ENCODE data around the gene PRKCH. TPM values are rescaled to one million over a fixed set of nuclear protein-coding genes. Genes with fewer than 3 reads are reported as not detected.

PRKCH gene
- total and polyA plus RNA-seq, 9 of the 15 experiments (the other 6 are each of a cell fraction or from before 2014, with no cell fraction given) = 0.61 to 4.4 (median 4.0) TPM

GRCh38 chr14:61463664-61464285 is 142.4 kb downstream of the PRKCH start (continued):
- TF ChIP-seq, protein P1, sequence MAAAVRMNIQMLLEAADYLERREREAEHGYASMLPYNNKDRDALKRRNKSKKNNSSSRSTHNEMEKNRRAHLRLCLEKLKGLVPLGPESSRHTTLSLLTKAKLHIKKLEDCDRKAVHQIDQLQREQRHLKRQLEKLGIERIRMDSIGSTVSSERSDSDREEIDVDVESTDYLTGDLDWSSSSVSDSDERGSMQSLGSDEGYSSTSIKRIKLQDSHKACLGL (CRISPR knock-in tag; IDR thresholded peaks at IDR 0.05; ENCODE audit: borderline replicate concordance, poor library complexity, severe bottlenecking) = no peak
- TF ChIP-seq HDAC1 (IDR thresholded peaks at IDR 0.05) (no peak), YY1 (IDR thresholded peaks at IDR 0.05; ENCODE audit: borderline replicate concordance in 1 of 3, control insufficient read depth in 1 of 3, extremely low read depth in 1 of 3, insufficient read depth in 3 of 3, insufficient read length in 1 of 3, insufficient replicate concordance in 2 of 3, low read depth in 1 of 3, low read length in 2 of 3) (no peak), POU5F1 (IDR thresholded peaks at IDR 0.05; ENCODE audit: borderline replicate concordance, low read depth, low read length, partially characterized antibody) (no peak), ZNF639 (CRISPR knock-in tag; conservative IDR thresholded peaks at IDR 0.05 in 1 of 2, IDR thresholded peaks at IDR 0.05 in 1 of 2) (no peak), NCOA6 (IDR thresholded peaks at IDR 0.05) (no peak)
- TF ChIP-seq, protein P2, sequence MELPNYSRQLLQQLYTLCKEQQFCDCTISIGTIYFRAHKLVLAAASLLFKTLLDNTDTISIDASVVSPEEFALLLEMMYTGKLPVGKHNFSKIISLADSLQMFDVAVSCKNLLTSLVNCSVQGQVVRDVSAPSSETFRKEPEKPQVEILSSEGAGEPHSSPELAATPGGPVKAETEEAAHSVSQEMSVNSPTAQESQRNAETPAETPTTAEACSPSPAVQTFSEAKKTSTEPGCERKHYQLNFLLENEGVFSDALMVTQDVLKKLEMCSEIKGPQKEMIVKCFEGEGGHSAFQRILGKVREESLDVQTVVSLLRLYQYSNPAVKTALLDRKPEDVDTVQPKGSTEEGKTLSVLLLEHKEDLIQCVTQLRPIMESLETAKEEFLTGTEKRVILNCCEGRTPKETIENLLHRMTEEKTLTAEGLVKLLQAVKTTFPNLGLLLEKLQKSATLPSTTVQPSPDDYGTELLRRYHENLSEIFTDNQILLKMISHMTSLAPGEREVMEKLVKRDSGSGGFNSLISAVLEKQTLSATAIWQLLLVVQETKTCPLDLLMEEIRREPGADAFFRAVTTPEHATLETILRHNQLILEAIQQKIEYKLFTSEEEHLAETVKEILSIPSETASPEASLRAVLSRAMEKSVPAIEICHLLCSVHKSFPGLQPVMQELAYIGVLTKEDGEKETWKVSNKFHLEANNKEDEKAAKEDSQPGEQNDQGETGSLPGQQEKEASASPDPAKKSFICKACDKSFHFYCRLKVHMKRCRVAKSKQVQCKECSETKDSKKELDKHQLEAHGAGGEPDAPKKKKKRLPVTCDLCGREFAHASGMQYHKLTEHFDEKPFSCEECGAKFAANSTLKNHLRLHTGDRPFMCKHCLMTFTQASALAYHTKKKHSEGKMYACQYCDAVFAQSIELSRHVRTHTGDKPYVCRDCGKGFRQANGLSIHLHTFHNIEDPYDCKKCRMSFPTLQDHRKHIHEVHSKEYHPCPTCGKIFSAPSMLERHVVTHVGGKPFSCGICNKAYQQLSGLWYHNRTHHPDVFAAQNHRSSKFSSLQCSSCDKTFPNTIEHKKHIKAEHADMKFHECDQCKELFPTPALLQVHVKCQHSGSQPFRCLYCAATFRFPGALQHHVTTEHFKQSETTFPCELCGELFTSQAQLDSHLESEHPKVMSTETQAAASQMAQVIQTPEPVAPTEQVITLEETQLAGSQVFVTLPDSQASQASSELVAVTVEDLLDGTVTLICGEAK (IDR thresholded peaks at IDR 0.05) = no peak
- TF ChIP-seq, protein P2 (CRISPR knock-in tag; IDR thresholded peaks at IDR 0.05) = no peak
